Measurements from ENCODE around the gene MYT1.

The MYT1 gene

DNA sequence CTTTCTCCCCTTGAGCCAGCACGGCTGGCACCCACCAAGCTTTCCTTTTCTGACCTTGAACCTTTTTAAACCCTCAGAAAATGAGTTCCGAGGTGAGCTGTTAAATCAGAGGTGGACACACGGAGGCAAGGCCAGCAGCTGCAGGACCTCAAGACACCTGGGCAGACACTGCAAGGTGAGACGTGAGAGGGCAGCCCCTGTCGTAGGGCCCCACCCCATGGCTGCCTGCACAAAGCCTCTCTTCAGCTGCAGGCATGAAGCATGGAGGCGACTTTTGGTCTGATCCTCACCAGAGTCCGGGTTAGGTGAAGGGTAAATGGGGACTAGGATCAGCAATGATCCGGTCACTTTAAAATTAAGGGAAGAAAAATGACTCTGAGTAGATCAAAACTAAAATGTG is 25.7 kb downstream of the MYT1 start:
- no peak for DNase-seq (ENCODE audit: insufficient read length, low spot score)
- no peak for TF ChIP-seq POLR2A (IDR thresholded peaks at IDR 0.05; ENCODE audit: low read depth, low read length)
- no peak for FAIRE-seq

DNA sequence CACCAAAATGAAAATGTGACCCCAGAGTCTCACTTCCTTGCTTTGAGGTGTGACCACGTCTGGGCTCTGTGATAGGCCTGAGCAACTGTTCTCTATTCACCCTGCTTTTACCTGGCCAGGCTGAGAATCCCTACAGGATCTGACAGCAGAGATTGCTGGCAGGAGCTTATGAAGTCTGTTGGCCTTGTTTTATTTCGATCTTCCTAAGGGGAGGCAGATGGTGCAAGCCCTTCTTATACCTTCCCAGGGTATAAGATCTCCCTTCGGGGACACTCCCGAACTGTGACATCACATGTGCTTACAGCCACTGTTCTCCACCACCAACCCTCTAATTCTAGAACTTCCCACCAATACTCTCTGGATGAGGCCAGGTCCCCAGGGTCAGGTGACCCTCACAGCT is 26.8 kb downstream of the MYT1 start:
- no peak for DNase-seq (ENCODE audit: insufficient read length, low spot score)
- TF ChIP-seq POLR2A (IDR thresholded peaks at IDR 0.05; ENCODE audit: low read depth, low read length): no peak
- FAIRE-seq: no peak

DNA sequence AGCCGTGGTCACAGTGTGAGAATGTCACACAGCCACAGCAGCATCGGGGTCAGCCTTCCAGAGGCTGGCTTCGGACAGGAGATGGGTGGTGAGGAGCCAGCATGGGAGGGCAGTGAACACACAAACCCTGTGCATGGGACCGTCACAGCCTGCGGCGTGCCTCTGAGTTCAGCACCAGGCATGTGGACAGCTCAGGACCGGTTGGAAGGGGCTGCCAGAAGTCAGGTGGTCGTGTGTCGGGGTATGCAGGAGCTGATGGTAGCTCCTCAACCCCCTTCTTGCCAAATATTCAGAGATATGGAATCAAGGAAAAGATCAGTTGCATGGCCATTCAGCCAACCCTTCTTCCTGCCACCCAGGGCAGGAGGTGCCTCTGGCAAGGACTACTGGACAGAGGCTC is 28.2 kb downstream of the MYT1 start:
- TF ChIP-seq POLR2A (IDR thresholded peaks at IDR 0.05; ENCODE audit: low read depth, low read length): no peak
- no peak for DNase-seq (ENCODE audit: insufficient read length, low spot score)

DNA sequence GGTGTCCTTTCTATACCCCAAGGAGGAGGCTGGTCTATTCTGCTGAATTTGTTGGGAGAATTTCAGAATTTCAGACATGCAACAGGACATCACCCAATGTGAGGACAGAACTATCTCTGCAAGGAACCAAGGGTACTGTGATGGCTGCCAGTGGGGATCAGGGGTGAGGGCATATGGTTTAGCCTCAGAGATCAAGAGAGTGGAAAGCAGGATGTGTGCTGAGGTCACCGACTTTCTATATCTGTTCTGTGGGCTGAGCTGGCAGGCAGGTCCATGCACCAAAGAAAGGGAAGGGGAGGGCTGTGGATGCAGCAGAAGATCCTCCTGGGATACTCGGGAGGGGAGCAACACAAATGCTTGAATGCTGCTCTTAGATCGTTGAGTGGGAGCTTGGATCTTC is 28.8 kb downstream of the MYT1 start:
- no peak for DNase-seq (ENCODE audit: insufficient read length, low spot score)
- no peak for TF ChIP-seq POLR2A (IDR thresholded peaks at IDR 0.05; ENCODE audit: low read depth, low read length)
- no peak for FAIRE-seq

More for the DNA sequence above, 28.2 kb downstream of the MYT1 start:
- FAIRE-seq: no peak

DNA sequence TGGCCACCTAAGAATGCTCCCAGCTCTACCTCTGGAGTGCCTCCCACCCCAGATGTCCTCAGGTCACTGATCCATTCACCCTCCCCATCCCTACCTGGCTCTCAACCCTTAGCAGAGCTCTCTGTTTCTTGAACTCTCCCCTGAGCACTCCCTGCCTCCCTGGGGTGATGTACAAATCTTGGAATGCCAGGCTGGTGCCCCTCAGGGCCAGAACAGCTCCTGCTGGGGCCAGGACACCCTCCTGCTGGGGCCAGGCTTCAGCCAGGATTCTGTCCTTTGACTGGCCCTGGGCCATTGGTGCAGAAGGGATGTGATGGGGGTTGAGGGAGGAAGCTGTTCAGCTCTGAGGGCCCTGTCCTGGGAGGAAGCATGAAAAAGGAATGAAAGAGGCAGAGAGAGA is 30.0 kb downstream of the MYT1 start:
- no peak for TF ChIP-seq POLR2A (IDR thresholded peaks at IDR 0.05; ENCODE audit: low read depth, low read length)
- FAIRE-seq (no peak), DNase-seq (ENCODE audit: insufficient read length, low spot score) (no peak)

DNA sequence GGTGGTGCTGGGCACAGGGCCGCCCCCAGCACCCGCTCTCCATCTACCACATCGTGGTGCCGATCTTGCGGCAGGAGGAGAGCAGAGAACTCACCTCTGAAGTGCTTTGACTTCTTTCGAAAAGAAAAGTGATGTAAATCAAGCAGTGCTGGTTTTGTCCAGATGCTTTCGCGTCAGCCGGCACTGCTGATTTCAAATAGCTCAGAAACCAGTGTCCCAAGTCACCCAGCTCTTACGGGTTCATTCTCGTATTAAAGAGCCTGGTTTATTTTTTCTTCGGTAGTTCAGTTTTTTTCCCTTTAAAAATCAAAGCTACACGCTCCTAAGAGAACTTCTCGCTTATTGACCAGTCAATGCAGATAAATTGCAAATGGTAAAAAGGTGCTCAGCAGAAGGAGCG is 32.1 kb downstream of the MYT1 start:
- FAIRE-seq (no peak), DNase-seq (ENCODE audit: insufficient read length, low spot score) (no peak)
- no peak for TF ChIP-seq POLR2A (IDR thresholded peaks at IDR 0.05; ENCODE audit: low read depth, low read length)

DNA sequence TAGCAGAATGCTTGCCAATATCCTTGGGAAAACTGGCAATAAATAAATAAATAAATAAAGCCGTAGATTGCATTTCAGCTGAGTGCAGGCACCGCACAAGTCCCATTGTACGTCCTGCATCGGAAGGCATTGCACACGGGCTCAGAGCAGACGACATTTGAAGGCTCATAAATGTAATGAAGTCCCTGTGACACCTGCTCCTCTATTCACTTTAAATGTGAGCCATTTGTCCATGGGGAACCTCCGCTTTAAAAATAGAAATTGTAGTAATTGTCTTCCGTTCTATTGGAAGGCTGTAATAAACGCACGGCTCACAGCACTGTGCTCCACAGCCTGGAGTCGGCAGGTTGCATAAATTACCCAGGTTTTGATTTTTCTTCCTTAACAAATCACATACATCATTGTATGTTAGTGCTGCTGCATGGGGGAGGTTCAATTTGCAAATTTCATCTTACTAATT is 32.6 kb downstream of the MYT1 start:
- FAIRE-seq: no peak
- no peak for DNase-seq (ENCODE audit: insufficient read length, low spot score)
- no peak for TF ChIP-seq POLR2A (IDR thresholded peaks at IDR 0.05; ENCODE audit: low read depth, low read length)

DNA sequence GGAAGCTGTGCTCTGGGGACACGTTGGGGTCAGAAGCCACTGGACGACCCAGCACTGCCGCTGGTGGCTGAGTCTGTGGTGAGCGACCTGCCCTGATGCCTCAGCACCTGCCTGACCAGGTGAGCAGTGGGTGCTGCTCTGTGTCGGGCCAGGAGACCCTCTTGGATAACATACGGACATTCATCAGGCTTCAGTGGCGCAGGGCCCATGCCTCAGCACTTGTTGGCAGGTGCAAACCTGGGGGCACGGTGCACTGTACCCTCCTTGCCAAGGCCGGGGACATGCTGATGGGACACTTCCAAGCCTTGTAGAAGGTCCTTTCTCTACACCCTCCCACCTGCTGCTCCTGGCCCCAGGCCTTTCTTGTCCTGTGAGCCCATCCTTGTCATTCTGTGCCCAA is 34.1 kb downstream of the MYT1 start:
- no peak for TF ChIP-seq POLR2A (IDR thresholded peaks at IDR 0.05; ENCODE audit: low read depth, low read length)
- no peak for DNase-seq (ENCODE audit: insufficient read length, low spot score)
- FAIRE-seq: no peak

DNA sequence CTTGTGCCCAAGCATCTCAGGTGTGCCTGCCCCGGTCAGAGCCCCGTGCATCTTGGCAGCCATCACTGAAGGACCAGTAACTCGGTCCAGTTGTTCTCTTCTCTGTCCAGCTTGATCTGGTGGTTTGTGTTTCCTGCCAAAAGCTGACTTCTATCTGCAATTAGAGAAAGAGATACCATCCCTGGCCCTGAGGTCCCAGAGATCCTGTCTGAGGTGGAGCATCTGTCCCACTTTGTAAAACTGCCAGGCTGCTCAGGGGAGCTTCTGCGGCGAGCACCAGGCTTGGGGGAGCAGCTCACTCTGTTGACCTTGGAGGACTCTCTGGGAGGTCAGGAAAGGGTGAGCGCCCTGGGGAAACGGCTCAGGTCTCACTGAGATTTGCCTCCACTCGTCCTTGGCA is 35.1 kb downstream of the MYT1 start:
- TF ChIP-seq POLR2A (IDR thresholded peaks at IDR 0.05; ENCODE audit: low read depth, low read length): no peak
- no peak for DNase-seq (ENCODE audit: insufficient read length, low spot score)
- FAIRE-seq: no peak

DNA sequence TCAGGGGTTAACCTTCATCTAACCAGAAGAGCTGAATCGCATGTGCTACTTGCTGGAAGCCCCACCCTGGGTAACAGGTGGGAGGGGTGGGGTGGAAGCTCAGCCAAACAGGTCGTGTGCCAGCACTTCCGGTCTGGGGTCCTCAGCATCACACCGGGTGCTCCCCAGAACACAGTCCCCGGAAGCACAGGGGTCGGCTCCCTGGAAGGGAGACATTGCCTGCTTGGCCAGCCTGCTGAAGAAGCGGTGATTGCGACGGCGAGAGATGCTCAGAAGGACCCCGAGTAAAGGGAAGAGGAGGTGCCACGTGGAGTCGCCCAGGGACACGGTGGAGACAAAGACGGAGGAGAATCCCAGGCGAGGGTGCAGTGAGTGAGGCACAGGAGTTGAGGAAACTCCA is 36.5 kb downstream of the MYT1 start:
- no peak for TF ChIP-seq POLR2A (IDR thresholded peaks at IDR 0.05; ENCODE audit: low read depth, low read length)
- DNase-seq (ENCODE audit: insufficient read length, low spot score) (no peak), FAIRE-seq (no peak)

DNA sequence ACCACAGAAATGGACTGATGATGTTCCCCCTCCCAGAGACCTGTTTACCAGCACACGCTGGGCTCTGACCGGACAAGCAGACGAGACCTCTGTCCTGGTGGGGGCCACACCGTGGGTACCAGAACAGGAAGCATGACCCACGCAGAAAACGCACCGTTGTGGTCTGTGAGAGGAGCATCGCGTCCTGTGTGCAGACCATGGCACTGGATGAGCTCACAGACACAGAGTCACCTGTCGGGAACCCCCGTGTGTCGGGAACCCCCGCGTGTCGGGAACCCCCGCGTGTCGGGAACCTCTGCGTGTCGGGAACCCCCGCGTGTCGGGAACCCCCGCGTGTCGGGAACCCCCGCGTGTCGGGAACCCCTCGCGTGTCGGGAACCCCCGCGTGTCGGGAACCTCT is 37.4 kb downstream of the MYT1 start:
- FAIRE-seq: no peak
- no peak for DNase-seq (ENCODE audit: insufficient read length, low spot score)
- no peak for TF ChIP-seq POLR2A (IDR thresholded peaks at IDR 0.05; ENCODE audit: low read depth, low read length)

DNA sequence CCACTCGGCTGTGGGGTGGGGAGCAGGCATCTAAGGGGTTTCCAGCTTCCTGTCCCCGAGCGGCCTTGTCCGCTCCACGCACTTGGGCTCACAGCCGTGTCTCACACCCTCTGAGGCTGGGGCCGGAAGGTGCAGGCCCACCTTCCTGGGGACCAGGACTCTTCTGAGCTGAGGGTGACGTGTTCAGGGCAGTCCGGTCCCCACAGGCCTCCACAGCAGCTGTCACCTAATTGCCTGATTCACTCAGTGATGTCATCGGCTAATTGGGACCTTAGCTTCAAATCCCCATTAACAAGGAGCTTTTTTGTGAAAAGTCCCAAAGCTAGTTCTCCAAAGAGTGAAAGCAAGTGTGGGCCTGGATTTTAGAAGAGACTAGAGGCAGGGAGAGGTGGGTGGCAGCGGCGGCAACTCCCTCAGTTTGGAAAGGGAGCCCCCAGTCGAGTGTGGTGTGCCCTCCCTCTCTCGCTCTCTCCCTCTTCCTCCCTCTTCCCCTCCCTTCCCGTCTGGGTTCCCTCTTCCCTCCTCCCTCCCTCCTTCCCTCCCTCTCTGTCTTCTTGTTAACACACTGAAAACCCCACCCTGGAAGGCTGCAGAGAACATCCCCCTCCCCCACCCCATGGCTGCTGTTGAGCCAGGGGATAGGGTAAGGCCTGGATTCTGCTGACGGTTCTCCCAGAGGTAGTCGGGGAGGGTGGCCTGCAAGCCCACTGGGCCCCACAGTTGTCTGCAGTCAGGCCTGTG is 39.0 kb downstream of the MYT1 start:
- FAIRE-seq: no peak
- no peak for TF ChIP-seq POLR2A (IDR thresholded peaks at IDR 0.05; ENCODE audit: low read depth, low read length)
- DNase-seq (ENCODE audit: insufficient read length, low spot score): no peak

DNA sequence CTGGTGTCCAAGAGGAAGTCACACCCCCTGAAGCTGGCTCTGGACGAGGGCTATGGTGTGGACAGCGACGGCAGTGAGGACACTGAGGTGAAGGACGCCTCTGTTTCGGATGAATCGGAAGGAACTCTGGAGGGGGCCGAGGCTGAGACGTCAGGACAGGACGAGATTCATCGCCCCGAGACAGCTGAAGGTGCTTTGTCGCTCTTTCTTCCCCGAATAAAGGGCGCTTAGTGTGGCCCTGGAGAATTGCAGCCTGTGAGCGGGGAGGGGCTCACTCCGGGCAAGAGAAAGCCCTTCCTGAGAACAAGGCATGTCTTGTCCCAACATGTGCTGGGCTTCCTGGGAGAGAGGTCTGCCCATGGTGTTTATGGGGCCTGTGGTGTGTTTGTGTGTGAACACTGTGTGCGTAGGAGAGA is 41.4 kb downstream of the MYT1 start:
- FAIRE-seq: no peak

DNA sequence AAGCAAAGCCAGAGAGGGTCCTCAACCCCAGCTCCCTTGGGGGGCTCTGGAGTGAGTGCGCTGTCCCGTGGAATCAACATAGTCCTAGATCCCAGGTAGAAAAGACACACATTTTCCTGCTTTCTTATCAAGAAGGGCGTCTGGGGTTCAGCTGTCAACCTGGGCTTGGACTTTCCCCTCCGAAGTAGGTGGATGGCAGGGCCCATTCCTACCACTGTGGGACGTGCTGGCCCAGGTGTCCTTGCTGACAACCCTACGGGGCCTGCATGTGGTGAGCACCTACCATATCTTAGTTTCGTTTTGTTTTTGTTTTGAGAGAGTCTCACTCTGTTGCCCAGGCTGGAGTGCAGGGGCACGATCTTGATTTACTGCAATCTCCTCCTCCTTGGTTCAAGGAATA is 42.4 kb downstream of the MYT1 start:
- DNase-seq (ENCODE audit: insufficient read length, low spot score): no peak
- no peak for TF ChIP-seq POLR2A (IDR thresholded peaks at IDR 0.05; ENCODE audit: low read depth, low read length)
- FAIRE-seq: no peak

More for the DNA sequence above, 41.4 kb downstream of the MYT1 start:
- TF ChIP-seq POLR2A (IDR thresholded peaks at IDR 0.05; ENCODE audit: low read depth, low read length): no peak
- no peak for DNase-seq (ENCODE audit: insufficient read length, low spot score)

All from H54 (cell line).